HG02763 (cell line): ENCODE data around the gene LRRC8E.
"Not testable (repeated sequence)": the region's sequence is repeated elsewhere in the genome, so short reads cannot be mapped to it uniquely, and the experiment has no call there.

Experiments
- ATAC-seq: cut with Tn5 transposase; IDR thresholded peaks from one replicate; pipeline ENCODE4 v1.9.1; 2021; ENCODE audit warnings: mild to moderate bottlenecking, moderate library complexity; ENCODE audit not compliant: unreplicated experiment

Gene LRRC8E

DNA sequence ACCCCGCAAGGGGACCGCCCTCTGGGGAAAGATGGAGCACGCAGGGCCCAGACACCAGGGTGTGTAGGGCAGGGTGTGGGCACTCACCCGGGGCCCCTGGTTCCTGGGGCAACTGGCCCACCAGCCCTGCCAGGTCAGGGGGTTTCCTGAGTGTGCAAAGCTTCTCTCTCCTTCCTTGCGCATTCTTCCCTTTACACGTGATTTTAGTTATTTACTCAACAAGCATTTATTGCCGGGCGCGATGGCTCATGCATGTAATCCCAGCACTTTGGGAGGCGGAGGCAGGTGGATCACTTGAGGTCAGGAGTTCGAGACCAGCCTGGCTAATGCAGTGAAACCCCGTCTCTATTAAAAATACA is 34.6 kb upstream of the LRRC8E start:
- ATAC-seq = no peak

DNA sequence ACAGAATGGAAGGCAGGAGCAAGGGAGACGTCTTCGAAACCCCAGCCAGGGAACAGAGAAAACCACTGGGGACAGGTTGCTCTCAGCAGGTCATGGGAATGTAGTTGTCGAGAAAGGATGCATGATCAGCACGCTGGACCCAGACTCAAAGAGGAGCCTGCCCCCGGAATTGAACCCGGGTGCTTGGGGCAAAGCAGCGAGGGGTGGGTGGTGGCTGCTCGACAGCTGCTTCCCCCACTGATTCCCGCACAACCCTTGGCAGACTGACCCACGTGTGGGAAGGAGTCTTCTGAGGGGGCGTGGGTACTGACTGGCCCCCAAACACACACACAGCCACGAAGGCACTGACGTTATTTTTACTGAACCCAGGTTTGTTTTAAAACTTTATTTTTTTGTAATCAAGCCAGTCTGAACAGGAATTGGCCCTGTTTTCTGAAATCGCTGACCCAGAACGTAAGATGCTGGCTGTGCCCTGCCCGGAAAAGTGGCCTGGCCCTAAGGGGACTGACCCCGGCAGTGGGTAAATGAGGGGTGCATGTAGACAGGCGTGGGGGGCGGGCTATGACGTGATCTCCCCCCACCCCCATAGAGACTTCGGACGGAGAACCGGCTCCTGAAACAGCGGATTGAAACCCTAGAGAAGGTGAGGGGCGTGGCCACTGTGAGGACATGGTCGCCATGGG is 32.7 kb upstream of the LRRC8E start:
- no peak for ATAC-seq

DNA sequence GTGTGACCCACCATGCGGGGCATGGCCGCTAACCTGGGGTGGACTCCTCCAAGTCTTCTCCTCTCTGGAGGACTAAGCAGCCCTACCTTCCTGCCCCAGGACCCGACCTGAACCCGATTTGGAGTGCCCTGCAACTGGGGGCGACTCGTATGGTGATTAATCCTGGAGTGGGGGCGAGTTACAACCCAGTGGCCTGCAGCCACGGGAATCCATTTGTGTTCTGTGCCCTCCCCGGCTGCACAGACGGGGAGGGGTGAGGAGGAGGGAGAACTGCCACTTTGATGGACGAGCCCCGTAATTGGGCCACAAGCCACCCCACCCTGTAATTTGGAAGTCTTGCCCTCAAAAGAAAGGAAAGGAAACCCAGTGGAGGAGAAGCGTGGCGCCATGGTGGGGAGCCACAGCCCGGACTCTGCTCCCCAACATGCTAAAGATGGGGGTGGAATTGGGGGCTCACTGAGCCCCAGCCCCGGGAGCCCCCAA is 32.2 kb upstream of the LRRC8E start:
- ATAC-seq = no peak

DNA sequence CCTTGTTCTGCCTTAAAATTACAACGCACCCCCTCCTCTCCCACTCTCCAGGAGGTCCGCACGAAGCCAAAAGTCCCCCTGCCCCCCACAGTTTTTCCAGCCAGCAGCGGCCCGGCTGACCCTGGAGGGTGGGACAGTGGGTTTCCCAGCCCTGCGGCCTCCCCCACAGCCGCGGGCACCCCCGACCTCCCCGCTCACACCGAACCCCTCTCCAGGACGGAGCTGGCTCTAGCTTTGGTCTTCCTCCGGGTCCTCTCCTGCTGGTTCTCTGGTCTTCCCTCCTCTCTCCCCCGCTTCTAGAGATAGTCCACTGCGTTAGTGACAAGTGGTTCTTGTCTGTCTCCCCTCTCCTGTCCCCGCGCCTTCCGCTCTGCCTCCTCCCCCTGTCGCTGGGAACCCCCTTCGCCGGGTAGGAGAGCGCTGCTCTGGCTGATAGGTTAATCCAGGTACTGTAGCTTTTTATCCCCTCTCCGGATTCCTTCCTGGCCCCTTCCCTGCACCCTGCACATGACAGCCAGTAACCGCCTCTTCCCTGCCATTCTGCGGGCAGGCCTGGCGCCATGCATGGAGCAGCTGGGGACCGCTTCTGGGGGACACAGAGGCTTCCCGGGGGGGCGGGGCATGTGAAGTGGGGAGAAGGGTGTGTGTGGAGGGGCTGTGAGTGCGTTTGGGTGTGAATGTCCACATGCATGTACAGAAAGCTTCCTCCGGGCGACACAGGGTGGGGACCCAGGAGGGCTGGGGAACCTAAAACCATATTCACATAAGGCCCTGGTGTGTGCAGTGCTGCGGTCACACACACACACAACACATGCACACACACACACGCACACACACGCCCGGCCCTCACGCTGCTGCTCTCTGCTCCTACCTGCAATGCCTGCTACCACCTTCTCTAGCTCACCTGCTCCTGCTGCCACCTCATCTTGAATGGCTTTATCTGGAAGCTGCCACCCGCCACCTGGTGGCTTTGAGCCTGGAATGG is 31.3 kb upstream of the LRRC8E start:
- no peak for ATAC-seq

DNA sequence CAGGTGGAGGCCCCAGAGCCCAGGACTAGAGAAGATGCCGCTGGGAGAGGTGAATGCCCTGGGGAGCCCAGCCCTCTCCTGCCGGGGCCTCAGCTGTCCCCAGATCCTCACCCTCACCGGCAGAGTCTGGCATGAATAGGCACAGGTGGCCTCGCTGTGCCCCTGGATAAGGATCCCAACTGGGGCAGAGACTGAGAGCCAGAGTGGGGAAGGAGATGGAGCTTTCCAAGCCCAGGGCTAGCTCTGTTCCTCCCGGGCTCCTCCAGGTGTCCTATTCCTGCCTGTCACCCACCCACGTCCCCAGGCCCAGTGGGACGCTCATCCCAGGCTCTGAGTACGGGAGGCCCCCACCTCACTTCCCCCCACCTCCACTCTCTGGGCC is 30.6 kb upstream of the LRRC8E start:
- no peak for ATAC-seq

DNA sequence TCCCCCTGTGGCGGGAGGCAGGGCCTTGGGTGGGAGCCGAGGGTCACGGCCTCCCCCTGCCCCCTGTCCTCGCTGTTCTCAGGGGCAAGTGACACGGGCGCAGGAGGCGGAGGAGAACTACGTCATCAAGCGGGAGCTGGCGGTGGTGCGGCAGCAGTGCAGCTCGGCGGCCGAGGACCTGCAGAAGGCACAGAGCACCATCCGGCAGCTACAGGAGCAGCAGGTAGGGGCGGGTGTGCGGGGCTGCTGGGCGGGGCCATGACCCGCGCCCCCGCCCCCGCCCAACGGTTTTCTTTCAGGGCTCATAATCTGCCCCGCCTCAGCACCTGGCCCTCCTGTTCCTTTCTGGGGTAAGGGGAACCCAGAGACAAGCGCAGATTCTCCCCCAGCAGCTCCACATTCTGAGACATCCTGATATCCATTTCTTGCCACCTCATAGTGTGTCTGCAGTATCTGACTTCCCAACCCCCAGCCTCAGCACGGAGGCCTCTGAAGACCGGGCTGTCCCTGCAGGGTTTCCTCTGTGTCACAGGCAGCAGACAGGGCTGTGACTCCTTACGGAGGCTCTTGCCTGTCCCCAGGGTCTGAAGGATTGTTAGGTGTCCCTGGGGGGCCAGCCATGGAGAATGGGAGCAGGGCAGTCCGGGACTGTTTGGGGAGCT is 30.1 kb upstream of the LRRC8E start:
- no peak for ATAC-seq

DNA sequence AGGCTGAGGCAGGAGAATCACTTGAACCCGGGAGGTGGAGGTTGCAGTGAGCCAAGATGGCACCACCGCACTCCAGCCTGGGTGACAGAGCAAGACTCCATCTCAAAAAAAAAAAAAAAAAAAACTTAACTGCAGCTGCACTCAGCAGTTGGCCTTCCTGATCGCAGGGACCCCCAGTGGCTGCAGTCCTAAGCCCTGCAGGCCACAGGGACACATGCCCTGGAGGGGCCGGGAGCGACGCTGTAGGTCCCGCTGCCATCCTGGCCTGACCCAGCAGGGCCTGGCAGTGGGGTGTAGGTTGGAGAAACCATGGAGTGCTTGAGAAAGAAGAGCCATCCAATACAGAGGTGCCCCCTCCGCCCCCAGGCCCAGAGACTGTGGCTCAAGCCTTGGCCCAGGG is 29.2 kb upstream of the LRRC8E start:
- ATAC-seq = not testable (repeated sequence)

DNA sequence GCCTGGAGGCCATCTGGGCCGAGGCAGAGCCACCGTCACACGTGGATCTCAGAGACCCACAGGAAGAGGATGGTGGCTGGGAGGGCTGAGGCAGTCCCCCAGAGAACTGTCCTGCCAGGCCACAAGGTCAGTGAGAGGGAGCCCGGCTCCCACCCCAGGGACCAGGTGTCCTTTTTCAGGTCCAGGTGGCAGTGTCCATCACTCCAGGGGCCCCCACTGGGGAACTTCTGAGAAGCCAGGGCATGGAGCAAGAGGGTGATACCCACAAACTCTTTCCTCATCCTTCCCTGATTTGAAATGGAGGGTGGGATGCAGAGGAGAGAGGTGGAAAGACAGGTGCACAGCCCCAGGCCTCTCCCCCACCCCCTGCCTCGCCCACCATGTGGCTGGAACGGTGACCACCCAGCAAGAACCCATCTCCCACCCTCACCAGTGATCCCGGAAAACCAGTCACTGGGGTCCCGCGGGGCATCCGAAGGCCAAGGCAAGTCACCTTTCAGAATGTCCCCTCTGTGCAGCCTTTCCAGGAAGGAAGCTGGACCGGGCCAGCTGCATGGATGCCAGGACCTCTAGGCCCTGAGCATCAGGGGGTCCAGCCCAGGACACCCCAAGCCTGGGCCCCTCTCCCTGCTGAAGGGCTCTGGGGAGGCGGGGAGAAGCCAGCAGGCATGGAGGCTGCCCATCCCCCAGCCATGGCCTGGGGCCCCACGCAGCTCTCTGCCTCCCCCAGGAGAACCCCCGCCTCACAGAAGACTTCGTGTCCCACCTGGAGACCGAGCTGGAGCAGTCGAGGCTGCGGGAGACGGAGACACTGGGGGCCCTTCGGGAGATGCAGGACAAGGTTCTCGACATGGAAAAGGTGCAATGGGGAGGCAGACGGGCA is 28.2 kb upstream of the LRRC8E start:
- no peak for ATAC-seq

DNA sequence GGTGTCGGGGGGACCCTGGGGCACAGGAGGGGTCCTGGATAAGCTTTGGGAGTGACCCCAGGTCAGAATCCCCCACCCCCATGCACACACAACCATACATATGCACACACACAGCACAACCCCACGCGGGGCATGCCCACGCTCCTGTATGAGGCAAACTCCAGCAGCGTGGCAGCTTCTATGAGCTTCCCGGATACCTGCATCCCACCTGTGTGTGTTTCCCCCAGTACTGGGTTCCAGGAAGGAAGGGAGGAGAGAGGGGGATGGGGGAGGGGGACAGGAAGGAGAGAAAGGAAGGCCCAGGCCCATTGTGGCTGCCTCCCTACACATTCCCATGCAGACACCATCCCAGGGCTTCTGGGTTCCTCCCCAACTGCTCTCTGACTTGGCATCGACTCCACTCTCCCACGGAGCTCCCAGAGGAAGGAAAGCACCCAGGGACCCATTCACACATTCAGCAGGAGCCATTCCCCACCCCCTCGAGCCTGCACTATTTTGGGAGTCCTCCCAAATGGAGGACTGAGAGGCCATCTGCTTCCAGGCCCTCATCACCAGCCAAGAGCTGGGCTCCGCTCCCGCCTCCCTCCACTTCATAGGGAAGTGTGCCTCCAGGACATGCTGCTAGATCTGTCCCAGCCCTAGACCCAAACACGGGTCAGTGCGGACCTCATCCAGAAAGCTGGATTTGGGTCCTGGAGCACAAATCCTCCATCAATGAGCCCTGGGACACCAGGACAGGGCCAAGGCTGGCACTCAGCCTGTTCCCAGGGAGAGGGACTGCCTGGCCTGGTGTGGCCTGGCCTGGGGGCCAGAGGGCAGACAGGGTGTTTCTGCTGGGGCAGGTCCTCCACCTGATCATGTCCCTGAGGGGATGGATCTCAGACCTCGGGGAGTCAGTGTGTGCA is 27.3 kb upstream of the LRRC8E start:
- ATAC-seq = no peak

DNA sequence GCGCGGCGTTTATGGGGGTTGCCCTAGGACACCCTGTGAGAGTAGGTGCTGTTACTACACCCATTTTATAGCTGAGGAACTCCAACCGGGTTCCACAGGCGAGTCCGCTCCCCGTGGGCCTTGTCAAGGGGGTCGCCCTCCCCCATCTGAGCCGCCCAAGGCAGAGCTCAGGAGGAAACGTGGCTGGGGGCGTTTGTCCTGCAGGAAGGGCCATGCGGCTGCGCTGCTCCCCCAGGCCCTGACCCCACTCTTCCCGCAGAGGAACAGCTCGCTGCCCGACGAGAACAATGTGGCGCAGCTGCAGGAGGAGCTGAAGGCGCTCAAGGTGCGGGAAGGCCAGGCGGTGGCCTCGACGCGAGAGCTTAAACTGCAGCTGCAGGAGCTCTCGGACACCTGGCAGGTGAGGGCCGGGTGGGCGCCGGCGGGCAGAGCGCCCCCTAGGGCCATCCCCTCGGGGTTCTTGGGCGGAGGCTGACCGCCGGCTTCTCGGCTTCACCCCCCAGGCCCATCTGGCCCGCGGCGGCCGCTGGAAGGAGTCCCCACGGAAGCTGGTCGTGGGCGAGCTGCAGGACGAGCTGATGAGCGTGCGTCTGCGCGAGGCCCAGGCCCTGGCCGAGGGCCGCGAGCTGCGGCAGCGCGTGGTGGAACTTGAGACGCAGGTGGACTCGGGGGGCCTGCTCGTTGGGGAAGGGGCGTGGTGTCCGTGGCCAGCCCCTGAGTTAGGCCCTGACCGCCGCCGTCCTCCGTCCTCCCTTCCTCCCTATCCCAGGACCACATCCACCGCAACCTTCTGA is 26.5 kb upstream of the LRRC8E start:
- ATAC-seq = no peak

DNA sequence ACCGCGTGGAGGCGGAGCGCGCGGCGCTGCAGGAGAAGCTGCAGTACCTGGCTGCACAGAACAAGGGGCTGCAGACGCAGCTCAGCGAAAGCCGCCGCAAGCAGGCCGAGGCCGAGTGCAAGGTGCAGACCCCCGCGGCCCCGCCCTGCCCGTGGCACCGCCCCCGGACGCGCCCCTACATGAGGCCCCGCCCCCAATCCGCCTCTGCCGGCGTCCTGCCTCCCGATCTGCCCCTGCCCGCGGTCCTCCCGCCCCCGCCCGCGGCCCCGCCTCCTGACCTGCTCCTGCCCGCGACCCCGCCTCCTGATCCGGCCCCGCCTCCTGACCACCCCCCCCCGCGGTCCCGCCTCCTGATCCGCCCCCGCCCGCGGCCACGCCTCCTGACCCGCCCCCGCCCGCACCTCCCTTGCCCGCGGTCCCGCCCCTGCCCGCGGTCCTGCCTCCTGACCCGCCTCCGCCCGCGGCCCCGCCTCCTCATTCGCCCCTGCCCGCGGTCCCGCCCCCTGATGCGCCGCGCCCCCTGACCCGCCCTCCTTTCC is 25.8 kb upstream of the LRRC8E start:
- ATAC-seq = no peak

DNA sequence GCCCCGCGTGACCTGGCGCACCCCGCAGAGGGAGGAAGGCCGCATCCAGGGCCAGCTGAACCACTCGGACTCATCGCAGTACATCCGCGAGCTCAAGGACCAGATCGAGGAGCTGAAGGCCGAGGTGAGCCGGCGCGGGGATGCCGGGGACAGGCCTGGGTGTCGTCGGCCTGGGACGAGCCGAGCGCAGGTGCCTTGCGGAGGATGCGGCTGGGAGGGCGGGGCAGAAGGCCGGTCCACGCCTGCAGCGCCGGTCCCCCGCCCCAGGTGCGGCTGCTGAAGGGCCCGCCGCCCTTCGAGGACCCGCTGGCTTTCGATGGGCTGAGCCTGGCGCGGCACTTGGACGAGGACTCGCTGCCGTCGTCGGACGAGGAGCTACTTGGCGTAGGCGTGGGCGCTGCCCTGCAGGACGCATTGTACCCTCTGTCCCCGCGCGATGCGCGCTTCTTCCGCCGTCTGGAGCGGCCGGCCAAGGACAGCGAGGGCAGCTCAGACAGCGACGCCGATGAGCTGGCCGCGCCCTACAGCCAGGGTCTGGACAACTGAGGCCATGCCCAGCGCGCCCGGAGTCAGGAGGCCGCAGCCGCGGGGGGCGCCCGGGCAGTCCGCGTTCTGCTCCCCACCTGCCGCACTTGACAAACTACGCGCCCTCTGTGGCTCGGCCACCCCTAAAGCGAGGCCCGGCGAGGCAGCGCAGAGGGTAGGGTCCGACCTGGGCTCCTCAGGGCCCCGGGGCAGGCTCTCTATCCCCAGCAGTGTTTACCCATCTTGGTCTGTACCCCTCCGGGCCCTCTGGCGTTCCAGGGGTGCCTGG is 24.9 kb upstream of the LRRC8E start:
- ATAC-seq = no peak

DNA sequence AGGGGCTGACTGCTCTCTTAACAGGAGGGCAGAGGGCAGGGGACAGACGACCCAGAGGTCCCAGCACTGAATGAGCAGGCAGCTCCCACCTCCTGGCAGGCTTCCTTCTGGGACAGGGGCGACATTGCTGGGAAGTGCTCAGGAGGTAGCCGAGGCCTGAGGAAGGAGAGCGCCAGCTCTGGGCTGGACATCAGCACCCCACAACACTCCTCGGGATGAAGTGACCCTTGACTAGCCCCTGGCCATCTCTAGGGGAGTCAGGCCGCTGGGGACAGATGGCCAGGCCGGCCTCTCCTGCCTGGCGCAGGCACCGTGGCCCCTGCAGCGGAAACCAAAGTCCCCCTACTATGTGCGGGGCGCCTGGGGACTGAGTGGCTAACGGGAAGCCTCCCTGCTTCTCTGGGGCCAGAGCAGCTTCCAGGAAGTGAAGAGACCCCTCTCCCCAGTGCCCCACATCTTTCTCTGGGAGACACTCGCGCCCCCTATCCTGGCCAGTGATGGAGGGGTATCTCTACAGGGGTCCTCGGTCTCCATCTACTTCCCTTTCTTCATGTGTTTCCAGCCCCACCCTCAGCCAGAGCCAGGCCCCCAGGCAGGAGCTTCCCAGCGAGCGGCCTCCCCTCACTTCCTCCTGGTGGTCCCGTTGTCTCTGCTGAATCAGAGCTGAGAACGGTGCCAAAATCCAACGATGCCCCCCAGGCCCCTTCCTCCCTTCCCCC is 24.2 kb upstream of the LRRC8E start:
- ATAC-seq = no peak

DNA sequence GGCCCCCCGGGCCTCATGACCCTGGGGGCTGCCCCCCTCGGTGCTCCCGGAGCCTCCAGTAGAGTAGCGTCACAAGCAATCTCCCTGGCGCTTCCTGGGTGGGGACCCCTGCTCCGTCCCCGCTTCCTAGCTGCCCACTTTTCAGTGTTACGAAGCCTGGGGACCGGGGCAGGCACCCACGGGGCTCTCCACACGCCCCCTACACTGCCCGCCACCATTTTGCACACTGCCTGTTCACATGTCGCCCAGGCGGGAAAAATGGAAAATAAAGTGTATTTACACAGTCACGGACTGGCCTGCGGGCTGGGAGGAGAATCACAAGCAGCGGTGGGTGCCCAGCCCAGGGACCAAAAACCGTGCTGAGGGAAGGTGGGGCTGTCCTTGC is 23.6 kb upstream of the LRRC8E start:
- no peak for ATAC-seq

DNA sequence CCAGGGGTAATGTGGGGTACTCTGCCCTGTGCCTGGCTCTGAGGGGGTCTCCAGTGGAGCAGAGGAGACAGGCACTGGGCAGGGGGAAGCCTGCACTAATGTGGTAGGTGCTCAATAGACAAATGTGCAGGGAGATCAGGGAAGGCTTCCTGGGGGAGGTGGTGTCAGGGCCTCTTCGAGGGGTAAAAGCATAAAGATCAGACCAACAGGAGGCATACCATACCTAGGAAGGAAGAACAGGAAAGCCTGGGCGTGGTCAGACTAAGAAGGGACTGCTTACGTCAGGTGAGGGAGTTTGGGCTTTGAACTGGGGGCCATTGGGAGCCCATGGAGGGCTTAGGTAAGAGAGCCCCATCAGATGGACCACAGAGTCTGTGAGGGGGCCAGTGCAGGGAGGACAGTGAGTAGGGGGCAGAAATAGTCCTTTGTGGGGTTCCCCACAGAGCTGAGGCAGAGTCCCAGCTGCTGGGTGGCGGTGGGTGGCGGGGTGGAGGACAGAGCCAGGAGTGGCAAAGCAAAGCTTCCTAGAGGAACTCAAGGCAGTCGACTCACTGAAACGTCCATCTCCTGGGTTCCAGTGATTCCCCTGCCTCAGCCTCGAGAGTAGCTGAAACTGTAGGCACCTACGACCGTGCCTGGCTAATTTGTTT is 22.9 kb upstream of the LRRC8E start:
- no peak for ATAC-seq

DNA sequence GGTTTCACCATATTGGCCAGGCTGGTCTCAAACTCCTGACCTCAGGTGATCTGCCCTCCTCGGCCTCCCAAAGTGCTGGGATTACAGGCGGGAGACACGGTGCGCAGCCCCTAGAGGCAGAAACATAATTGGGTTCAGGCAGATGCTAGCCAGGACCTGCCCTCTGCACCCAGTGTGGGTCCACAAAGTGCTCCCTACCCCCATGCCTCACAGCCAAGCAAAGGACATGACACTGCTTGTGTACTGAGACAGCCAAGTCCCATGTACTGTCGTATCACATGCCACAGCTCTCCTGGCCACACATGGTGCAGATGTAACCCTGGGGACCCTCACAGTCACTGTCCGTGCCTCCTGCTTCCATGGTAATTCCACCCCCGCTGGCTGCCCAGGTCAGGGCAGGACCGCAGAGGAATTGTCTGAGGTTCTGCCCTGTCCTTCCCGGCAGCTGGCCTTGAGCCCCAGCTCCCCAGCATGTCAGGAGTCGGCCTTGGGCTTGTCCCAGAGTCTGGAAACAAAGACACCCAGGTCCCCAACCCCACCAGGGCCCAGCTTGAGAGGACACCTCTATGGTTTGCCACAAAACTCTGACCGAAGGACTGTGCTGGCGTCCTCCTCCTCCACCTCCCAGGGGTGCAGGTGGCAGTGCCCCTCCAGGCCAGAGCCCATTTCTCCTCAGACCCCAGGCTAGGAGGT is 21.8 kb upstream of the LRRC8E start:
- ATAC-seq = no peak
